Activated naive CD8-positive, alpha-beta T cell treated with anti-CD3 and anti-CD28 coated beads, Interleukin-2, amount 10 ng/mL, durations not matched to agents 7 days and 5 days (primary cell): ENCODE results near the gene R3HDM2. TPM values are rescaled to one million over a fixed set of nuclear protein-coding genes. Genes with fewer than 3 reads are reported as not detected.
A peak's percentile ranks its signal among the peaks of the same experiment; 100 is the strongest.

ENCODE experiments used
- ATAC-seq: fragments of 150-1000 bp; cut with Tn5 transposase; one replicate; pipeline ENCODE4 v1.10.0; 2021; ENCODE audit warnings: low read depth, moderate library complexity
- POLR2A ChIA-PET: fragments of 350-600 bp; sonication (Branson Sonifier 250); formaldehyde crosslinking; loops from one replicate; lab custom pipeline; 2021; ENCODE audit warnings: antibody characterized with exemption; lab: Charles Lee
- DNase-seq: peaks from one replicate; pipeline ENCODE4 v3.0.0; 2021
- H3K27ac Mint-ChIP-seq: one replicate; pipeline ENCODE4 v1.8.0; 2022; ENCODE audit warnings: mild to moderate bottlenecking, mixed read lengths
- H3K27me3 Mint-ChIP-seq: one replicate; pipeline ENCODE4 v1.8.0; 2022; ENCODE audit warnings: mild to moderate bottlenecking, moderate library complexity, mixed read lengths
- H3K36me3 Mint-ChIP-seq: one replicate; pipeline ENCODE4 v1.8.0; 2021; ENCODE audit warnings: mild to moderate bottlenecking, mixed read lengths
- H3K4me1 Mint-ChIP-seq: one replicate; pipeline ENCODE4 v1.8.0; 2021; ENCODE audit warnings: mixed read lengths
- H3K4me3 Mint-ChIP-seq: one replicate; pipeline ENCODE4 v1.8.0; 2022; ENCODE audit warnings: mild to moderate bottlenecking, moderate library complexity, mixed read lengths
- H3K9me3 Mint-ChIP-seq: one replicate; pipeline ENCODE4 v1.8.0; 2021; ENCODE audit warnings: mixed read lengths
- total RNA-seq, 2 experiments: library from RNA; stranded (reverse); gene quantifications; one replicate each; pipeline ENCODE4 v1.2.3, GENCODE V29; 2021

R3HDM2 gene
- total RNA-seq, 2 experiments from 2014 or later: 91.5 to 97.1 TPM

DNA sequence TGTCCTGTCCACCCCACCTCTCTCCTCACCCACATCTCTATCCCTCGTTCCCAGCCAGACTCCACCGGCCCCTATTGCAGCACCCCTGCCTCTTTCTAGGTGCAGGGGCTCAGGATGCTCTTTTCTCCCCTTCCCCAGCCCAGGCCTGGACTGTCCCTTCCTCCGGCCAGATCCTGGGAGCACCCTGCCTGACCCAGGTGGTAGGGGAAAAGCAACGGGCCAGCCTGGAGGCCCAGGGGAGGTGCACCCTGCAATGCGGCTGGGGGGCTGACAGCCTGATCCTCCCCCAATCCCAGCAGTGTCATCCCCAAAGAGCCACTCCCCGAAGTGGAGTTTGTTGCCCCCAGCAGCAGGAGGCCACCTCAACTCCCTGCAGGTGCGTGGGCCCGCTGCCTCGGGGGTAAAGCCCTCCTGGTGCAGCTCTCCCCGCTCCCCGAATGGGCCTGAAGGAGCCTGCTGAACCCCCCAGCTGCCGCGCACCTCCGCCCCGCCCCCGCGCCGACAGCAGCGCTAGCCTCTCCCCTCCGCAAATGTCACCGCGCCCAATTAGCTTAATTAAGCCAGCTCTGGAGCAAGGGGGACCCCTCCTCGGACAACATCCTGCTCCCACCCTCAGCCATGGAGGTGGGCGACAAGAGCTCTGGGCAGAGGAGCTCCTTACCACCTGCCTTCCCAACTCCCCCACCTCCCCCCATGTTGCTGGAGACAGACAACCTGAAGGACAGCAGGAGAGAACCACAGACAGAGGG is 209.5 kb downstream of the R3HDM2 start:
- H3K36me3 Mint-ChIP-seq: peaks cover 2% of the 10 kb centered on the region
- peaks cover 81% of the 10 kb centered on the region for H3K27me3 Mint-ChIP-seq
- no peak overlapping the region for H3K27ac Mint-ChIP-seq
- DNase-seq (peak; percentile 48), ATAC-seq (no peak)
- H3K9me3 Mint-ChIP-seq: no peaks in the 10 kb centered on the region
- H3K4me3 Mint-ChIP-seq: no peak overlapping the region
- POLR2A ChIA-PET: interaction anchor here (1.1 kb wide), 1 partner anchor 8 kb away, joined by 3 read pairs; the partner anchor contains the start of gene SHMT2
- peaks cover 44% of the 10 kb centered on the region for H3K4me1 Mint-ChIP-seq

DNA sequence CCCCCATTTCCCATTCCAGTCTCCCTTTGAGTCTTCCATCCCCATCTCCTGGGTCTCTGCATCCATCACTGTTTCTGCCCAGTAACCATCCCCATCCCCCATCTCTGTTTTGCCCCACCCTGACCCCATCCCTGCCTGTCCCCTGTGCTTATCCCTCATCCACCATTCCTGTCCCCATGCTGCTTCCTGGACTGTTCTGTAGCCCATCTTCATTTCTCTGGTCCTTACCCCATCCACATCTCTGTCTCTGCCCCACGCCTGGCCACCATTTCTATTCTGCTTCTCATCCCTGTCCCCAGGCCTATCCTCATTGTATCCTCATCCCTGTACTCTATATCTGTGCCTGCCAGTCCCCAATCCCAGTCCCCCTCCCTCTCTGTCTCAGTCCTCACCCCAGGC is 210.1 kb downstream of the R3HDM2 start:
- POLR2A ChIA-PET: interaction anchor here (1.1 kb wide), 1 partner anchor 9 kb away, joined by 3 read pairs; the partner anchor contains the start of gene SHMT2
- Mint-ChIP-seq H3K9me3 (no peaks in the 10 kb centered on the region), H3K27ac (no peak overlapping the region), H3K4me1 (peaks cover 42% of the 10 kb centered on the region), H3K27me3 (peaks cover 81% of the 10 kb centered on the region), H3K36me3 (peaks cover 2% of the 10 kb centered on the region), H3K4me3 (no peak overlapping the region)
- ATAC-seq: no peak
- DNase-seq: no peak

DNA sequence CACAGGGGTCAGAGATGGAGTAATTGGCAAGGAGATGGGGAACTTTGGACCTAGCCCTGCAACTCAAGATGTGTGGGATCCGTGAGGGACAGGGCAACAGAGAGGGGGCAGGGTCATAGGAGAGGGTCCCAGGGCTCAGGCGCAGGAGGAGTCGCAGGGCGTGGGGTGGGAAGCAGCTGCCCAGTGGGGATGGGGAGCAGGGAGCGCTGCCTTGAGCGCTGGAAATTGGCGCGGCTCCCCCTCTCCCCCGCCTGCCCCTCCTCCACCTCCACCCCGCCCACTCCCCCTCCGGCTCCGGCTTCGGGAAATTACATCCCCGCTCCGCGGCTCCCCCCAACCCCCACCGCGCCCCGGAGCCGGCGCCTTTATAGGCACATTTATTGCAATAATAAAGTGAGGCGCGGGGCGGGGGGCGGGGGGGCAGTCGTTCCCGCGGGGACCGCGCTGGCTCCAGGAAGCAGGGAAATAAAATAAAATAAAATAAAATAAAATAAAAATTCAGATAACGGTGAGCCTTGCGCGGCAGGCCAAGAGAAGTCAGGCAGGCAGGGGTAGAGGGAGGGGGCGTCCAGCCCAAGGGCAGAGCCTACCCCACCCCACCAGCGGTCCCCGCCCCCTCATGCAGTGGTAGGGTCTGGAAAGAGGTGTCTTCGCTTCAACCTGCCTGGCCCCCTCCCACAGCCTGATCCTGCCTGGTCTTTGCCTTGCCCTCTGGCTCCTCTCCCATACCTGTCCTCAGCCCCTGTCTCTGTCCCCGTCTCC is 210.7 kb downstream of the R3HDM2 start:
- Mint-ChIP-seq H3K36me3 (peaks cover 2% of the 10 kb centered on the region), H3K27me3 (peaks cover 84% of the 10 kb centered on the region), H3K4me3 (no peak overlapping the region), H3K27ac (no peak overlapping the region), H3K4me1 (peaks cover 44% of the 10 kb centered on the region), H3K9me3 (no peaks in the 10 kb centered on the region)
- DNase-seq (no peak), ATAC-seq (no peak)
- POLR2A ChIA-PET: interaction anchor here (1.4 kb wide), 1 partner anchor 10 kb away, joined by 5 read pairs; the partner anchor contains the start of gene SHMT2

DNA sequence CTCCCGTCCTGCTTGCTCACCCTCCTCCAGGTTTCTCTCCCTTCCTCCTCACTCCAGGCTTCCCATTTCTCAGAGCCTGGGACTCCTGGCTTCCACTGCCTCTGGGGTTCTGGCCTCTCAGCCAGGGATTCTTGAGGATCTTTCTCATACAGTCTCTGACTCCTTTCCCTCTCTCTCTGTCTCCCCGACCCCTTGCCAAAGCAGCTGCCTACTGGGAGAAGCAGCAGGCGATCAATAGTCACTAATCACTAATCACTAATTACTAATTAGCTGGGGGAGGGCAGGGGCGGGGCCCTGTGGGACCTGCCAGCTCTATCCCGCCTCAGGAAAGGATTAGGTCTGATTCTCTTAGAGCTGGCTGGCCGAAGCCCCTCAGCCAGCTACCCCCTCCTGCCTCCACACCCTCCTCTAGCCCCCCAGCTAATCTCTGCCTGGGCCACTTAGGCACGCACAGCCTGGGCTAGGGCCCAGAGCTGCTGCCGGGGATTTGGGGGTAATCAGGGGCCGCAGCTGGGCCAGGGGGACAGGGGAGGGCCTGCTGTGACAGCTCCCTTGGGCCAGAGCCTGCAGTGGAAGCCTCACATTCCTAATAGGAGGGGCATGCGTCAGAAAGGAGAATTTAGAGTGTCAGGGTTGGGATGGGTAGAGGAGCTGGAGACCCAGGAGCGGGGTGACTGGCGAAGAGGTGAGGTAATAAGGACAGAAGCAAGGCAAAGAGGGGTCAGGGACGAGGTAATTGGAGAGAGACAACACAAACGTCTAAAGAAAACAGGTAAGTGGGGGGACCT is 211.4 kb downstream of the R3HDM2 start:
- Mint-ChIP-seq H3K9me3 (no peaks in the 10 kb centered on the region), H3K27ac (no peak overlapping the region), H3K36me3 (peaks cover 2% of the 10 kb centered on the region), H3K4me1 (peaks cover 47% of the 10 kb centered on the region), H3K4me3 (no peak overlapping the region), H3K27me3 (peaks cover 86% of the 10 kb centered on the region)
- POLR2A ChIA-PET: interaction anchor here (1.4 kb wide), 1 partner anchor 10 kb away, joined by 5 read pairs; the partner anchor contains the start of gene SHMT2
- DNase-seq: no peak
- no peak for ATAC-seq

DNA sequence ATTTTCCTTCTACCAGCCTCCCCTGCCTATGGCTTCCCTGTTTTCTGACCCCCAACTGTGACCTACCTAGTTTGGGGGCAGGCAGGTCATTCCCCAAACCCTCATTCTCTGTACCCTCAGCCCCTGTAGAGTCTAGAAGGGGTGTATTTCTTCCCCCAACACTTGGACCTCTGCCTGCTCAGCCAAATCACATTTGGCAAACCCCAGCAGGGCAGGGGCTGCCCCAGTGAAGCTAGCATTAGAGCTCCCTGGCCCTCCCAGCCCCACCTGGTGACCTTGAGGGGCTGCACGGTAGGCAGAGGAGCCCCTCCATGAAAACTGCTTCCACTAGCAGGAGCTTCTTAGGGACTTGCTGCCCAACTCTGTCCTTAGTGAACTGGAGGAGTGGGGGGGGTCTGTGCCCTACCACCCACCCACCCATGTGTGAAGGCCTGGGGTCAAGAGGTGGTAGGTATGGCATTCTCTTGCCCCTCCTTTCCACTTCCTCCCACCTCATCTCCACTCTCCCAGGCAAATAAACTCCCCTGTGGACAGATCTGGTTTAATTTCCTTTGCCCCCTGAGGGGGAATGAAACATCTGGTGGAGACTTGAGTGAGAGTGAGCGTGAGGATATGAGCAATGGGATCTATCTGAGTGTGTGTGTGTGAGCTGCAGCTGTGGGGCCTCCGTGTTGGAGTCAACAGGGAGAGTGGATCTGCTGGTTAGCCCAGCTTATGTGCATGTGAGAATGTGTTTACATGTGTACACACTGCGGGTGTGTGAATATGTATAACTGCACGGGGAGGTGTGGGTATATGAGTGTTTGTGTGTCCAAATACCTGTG is 212.6 kb downstream of the R3HDM2 start:
- peaks cover 86% of the 10 kb centered on the region for H3K27me3 Mint-ChIP-seq
- no peak overlapping the region for H3K27ac Mint-ChIP-seq
- POLR2A ChIA-PET: interaction anchor here (1.1 to 1.6 kb wide), 2 partner anchors 9 to 20 kb away, joined by 4 to 5 read pairs; no protein-coding TSS in a partner anchor
- H3K4me1 Mint-ChIP-seq: peaks cover 50% of the 10 kb centered on the region
- ATAC-seq (no peak), DNase-seq (no peak)
- H3K36me3 Mint-ChIP-seq: peaks cover 2% of the 10 kb centered on the region
- no peak overlapping the region for H3K4me3 Mint-ChIP-seq
- H3K9me3 Mint-ChIP-seq: no peaks in the 10 kb centered on the region

DNA sequence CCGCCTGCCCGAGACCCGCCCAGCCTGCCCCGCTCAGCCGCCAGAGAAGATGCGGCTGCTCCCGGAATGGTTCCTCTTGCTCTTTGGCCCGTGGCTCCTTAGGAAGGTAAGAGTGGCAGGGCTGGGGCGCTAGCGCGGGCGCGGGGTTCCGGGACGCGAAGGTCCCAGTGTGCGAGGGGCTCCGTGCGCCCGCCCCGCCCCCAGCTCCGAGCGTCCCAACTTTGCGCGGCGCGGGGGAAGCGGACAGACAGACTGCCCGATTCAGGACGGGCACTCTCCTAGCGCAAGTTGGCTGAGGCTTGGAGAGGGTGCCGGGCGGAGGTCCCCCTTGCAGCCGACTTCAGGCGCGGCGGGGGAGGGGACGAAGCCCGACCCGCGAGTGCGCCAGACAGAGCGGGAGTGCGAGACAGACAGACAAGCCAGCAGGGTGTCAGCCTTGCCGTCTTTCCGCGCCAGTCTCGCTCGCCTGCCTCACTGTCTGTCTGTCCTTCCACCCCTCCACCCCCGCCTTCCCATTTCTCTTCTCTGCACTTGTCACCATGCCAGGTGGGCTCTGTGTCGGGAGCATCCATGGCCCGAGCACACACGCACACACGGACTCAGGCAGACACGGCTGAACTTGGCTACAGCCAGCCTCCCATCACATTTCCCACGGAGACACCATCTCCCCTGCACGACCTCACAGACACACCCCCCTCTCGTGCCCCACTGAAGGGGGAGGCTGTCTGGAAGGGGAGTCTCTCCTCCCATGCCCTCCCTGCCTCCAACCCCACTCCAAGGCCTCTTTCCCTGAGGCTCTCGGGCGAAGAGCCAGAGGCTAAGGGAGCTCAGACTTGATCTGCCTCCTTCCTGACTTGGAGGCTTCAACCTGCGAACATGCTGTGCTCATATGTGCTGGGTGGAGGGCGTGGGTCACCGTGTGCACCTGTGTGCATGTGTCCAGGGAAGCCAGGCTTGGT is 213.6 kb downstream of the R3HDM2 start:
- no peak for ATAC-seq
- Mint-ChIP-seq H3K4me3 (peak overlapping the region; percentile 80), H3K27ac (no peak overlapping the region), H3K4me1 (peaks cover 44% of the 10 kb centered on the region), H3K27me3 (peaks cover 76% of the 10 kb centered on the region), H3K9me3 (no peaks in the 10 kb centered on the region), H3K36me3 (peaks cover 2% of the 10 kb centered on the region)
- DNase-seq: peak; percentile 53
- POLR2A ChIA-PET: interaction anchor here (1.1 to 1.6 kb wide), 3 partner anchors 10 to 21 kb away, joined by 4 to 5 read pairs (median 5); partner anchors contain the start of gene SHMT2

DNA sequence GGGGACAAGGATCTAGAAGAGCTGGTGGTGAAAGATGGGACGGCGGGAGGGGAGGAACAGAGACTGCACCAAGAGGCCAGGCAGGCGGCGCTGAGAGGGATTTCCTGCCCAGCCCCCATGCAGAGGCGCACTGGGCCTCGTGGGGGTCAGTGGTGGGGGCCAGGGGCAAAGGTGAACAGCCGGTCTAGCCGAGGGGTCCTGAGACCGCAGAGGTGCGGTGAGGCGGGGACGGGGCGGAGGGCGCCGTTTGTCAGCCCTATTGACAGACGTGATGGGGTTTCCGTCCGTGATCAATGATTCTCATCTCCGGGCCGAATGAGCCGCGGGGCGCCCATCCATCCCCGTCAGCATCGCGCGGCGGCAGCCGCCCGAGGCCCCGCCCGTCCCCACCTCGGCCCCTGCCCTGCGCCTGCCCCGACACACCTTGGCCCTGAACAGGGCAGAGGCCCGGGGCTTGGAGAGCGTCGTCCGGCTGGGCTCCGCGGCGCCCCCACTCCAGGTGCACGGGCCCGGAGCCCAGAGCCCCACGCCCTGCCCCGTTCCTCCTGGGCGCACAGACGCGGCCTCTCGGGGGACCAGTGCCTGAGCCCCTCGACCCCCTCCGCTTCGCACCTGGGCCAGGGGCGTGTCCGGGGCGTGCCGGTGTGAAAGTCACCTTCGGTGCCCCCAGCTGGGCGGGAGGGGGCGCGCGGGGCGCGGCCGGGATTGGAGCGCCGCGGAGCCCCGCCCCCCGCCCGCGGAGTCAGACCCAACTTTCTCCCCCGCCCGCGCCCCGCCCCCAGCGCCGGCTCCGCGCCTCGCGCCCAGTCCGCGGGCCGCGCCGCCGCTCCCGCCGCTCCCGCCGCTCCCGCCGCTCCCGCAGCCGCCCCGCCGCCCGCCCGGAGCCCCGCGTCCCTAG is 214.6 kb downstream of the R3HDM2 start, which contains the start of gene NXPH4:
Gene NXPH4, plus strand, starts transcription at position 781 of the 898 bp plus-strand sequence. CDS start 176 bp downstream, outside the sequence.
- H3K4me1 Mint-ChIP-seq: peaks cover 38% of the 10 kb centered on the region
- peak within 1 kb of the TSS; percentile 53 for H3K27ac Mint-ChIP-seq
- H3K27me3 Mint-ChIP-seq: peaks cover 67% of the 10 kb centered on the region
- POLR2A ChIA-PET: interaction anchor here (0.6 to 4.1 kb wide), 5 partner anchors 11 to 447 kb away, joined by 3 to 57 read pairs (median 4); partner anchors contain the start of gene SHMT2
- no peaks in the 10 kb centered on the region for H3K9me3 Mint-ChIP-seq
- ATAC-seq (peak; percentile 25), DNase-seq (peak; percentile 69)
- peaks cover 2% of the 10 kb centered on the region for H3K36me3 Mint-ChIP-seq
- H3K4me3 Mint-ChIP-seq: peak within 1 kb of the TSS; percentile 80

DNA sequence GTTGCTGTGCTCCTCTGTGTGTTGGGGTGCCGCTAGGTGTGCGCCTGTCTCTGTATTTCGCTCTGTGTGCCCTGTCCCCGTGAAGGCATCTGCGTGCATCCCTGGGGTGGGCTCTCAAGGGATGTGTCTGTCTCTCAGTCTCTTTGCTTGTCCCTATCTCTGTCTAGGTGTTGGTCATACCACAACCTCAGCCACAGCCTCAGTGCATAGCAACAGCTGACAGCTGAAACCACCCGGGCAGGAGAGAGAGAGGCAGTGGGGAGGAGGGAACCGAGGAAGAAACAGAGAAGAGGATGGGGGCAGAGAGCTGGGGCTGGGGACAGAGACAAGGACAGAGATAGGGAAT is 215.2 kb downstream of the R3HDM2 start:
- Mint-ChIP-seq H3K4me3 (peak overlapping the region; percentile 72), H3K9me3 (no peaks in the 10 kb centered on the region), H3K27me3 (peaks cover 61% of the 10 kb centered on the region), H3K4me1 (peaks cover 34% of the 10 kb centered on the region), H3K27ac (peak overlapping the region; percentile 53), H3K36me3 (peaks cover 2% of the 10 kb centered on the region)
- ATAC-seq (peak; percentile 45), DNase-seq (peak; percentile 62)
- POLR2A ChIA-PET: interaction anchor here (0.6 to 4.1 kb wide), 3 partner anchors 13 to 446 kb away, joined by 3 to 57 read pairs (median 3); partner anchors contain the start of gene SHMT2

DNA sequence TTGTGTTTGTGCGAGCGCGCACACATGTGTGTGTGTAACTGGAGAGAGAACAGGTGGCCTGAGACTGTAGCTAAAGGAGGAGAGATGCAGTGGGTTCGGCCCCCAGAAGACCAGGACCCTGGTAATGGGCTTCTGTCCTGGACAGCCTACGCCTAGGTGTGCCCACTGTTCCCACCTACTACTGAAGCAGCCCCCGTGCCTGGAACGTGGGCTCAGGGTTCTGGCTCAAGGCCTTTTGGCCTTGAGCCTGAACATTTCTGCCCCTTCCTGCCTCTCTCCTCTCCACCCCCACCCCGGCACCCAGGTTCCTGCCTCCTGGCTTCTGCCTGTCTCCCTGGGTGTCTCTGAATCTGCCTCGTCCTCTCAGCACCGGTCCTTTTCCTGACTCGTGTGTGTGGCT is 215.8 kb downstream of the R3HDM2 start:
- DNase-seq (no peak), ATAC-seq (no peak)
- POLR2A ChIA-PET: interaction anchor here (1.0 to 4.1 kb wide), 2 partner anchors 14 to 25 kb away, joined by 3 to 57 read pairs; partner anchors contain the start of gene SHMT2
- Mint-ChIP-seq H3K36me3 (peaks cover 2% of the 10 kb centered on the region), H3K4me1 (peaks cover 32% of the 10 kb centered on the region), H3K27ac (no peak overlapping the region), H3K27me3 (peaks cover 60% of the 10 kb centered on the region), H3K9me3 (no peaks in the 10 kb centered on the region), H3K4me3 (peak overlapping the region; percentile 72)

DNA sequence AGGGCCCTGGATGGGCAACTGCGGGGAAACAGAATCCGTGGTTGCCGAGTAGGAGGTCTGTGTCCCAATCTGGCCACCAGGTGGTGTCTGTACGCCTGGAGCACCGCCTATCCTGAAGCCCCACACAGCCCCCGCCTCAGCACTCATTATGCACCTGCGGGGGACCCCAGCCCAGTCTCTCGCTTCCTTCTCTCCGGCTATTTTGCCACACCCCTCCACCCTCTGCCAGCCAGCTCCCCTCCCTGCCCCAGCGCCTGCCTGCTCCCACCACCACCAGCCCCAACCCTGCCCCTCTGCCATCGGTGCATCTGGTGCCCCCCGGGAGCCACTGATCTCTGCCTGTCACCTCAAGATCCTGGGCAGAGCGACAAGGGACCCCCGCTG is 216.5 kb downstream of the R3HDM2 start:
- peak overlapping the region; percentile 12 for H3K4me3 Mint-ChIP-seq
- DNase-seq (peak; percentile 74), ATAC-seq (peak; percentile 35)
- H3K4me1 Mint-ChIP-seq: peaks cover 30% of the 10 kb centered on the region
- peaks cover 54% of the 10 kb centered on the region for H3K27me3 Mint-ChIP-seq
- H3K27ac Mint-ChIP-seq: no peak overlapping the region
- POLR2A ChIA-PET: interaction anchor here (4.1 kb wide), 1 partner anchor 26 kb away, joined by 57 read pairs; a partner anchor contains a TSS
- peaks cover 2% of the 10 kb centered on the region for H3K36me3 Mint-ChIP-seq
- H3K9me3 Mint-ChIP-seq: no peaks in the 10 kb centered on the region
